Measurements from ENCODE around the gene EXOC1L.
A peak's percentile ranks its signal among the peaks of the same experiment; 100 is the strongest.
"Not testable (repeated sequence)": the region's sequence is repeated elsewhere in the genome, so short reads cannot be mapped to it uniquely, and the experiment has no call there.

EXOC1L gene

DNA sequence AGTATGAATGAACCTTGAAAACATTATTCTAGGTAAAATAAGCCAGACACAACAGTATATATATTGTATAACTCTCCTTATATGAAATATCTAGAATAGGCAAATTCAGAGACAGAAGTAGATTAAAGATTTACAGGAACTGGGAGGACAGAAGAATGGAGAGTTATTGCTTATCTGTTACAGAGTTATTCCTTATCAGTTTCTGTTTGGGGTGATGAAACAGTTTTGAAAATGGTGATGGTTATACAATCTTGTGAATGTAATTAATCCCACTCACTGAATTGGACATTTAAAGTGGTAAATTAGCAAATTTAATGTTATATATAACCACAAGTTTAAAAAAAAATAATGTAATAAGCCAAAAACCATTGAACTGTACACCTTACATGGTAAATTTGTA lies 19.4 kb downstream of the EXOC1L start:
- FAIRE-seq = no peak

DNA sequence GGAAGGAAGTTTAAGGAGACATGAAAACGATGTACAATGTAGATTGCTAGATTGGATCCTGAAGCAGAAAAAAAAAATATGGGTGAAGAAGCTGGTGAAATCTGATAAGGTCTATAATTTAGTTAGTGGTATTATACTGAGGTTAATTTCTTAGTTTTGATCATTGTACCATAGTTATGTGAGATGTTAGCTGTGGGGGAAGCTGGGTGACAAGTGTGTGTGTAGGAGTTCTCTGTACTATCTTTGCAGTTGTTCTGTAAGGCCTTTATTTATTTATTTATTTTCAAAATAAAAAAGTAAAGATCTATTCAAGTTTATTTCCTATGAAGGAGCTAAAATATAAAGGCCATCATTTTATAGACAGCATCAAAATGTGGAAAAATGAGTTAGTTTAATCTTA lies 21.4 kb downstream of the EXOC1L start:
- FAIRE-seq = no peak

DNA sequence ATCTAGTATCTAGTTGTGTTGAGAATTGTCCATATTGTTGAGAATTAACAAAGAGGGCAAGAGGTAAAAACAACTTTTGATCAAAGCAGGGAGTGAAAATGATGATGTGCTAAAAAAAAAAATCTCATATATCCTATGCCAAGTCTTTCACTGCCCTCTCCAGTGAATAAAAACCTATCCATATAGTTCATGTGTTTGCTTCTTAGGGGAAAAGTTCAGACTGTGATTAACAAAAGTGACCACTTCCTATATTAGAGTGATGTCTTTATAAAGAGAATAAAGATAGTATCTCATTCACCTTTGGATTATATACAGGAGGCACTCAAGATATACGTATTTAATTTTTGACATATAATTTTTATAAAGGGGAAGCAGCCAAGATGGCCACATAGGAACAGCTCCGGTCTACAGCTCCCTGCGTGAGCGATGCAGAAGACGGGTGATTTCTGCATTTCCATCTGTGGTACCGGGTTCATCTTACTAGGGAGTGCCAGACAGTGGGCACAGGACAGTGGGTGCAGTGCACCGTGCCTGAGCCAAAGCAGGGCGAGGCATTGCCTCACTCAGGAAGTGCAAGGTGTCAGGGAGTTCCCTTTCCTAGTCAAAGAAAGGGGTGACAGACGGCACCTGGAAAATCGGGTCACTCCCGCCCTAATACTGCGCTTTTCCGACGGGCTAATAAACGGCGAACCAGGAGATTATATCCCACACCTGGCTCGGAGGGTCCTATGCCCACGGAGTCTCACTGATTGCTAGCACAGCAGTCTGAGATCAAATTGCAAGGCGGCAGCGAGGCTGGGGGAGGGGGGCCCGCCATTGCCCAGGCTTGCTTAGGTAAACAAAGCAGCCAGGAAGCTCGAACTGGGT lies 22.0 kb downstream of the EXOC1L start:
- FAIRE-seq = not testable (repeated sequence)

DNA sequence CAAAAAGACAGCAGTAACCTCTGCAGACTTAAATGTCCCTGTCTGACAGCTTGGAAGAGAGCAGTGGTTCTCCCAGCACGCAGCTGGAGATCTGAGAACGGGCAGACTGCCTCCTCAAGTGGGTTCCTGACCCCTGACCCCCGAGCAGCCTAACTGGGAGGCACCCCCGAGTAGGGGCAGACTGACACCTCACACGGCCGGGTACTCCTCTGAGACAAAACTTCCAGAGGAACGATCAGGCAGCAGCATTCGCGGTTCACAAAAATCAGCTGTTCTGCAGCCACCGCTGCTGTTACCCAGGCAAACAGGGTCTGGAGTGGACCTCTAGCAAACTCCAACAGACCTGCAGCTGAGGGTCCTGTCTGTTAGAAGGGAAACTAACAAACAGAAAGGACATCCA lies 22.7 kb downstream of the EXOC1L start:
- not testable (repeated sequence) for FAIRE-seq

DNA sequence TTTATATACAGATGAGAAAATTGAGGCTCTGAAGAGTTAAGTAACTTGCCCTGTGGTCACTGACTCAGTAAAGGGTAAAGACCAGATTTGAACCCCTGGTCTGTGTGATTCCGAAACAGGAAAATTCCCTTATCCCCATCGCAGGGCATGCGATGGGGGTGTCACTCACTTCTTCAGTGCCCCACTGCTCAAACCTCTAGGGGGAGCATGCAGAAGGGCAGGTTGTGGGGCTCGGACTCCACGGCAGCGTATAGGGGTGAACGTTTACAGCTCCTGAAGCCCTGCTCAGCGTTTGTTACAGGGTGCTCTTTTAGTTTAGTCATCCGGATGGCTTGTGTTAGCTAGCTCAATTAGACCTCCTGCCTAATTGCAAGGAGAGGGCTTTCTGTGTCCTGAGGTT lies 30.1 kb downstream of the EXOC1L start:
- FAIRE-seq = no peak

DNA sequence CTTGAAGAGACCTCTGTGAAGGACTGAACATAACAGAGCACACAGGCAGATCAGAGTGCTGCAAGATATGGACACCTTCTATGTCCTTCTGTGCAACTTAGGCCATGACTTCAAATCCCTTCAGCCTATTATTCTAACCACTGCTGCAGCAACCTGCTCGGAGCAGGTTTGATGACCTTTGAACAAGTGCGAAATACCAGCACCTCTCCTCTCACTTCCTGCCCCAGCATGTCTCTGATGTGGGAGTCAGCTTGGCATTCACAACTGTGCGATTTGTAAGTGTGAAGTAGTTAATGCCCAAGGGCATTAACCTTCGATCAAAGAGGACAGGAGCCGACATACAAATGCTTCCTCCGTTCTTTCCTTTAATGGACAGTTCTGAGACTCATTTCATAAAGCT lies 32.3 kb downstream of the EXOC1L start:
- no peak for FAIRE-seq

DNA sequence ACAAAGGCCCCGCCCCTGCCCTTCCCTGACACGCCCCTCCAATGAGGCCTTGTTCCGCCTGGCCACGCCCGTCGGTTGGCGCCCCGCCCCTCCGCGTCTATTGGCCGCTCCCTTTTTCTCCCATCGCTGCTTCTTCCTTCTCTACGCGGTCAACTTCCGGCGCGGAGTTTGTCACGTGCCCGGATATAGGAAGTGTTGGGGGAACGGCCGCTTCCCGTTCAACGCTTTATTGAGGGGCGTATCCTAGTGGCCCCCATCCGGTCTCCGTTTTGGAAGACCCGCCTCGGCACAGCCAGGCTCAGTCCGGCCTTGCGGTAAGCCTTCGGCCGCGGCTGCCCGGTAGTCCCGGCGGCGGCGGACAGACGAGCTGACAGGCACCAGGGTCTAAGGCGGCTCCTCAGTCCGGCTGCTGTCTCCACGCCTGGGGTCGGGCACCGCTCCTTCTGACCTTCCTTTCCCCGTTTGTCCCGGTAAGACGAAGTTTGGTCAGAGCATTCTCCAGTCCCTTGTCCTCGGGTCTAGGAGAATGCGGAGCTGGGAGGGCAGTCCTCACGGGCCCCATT lies 34.0 kb downstream of the EXOC1L start, which contains the start of gene EXOC1:
Gene EXOC1, plus strand, starts transcription at position 165 of the 563 bp plus-strand sequence. CDS start 4,676 bp downstream, outside the sequence.
- peak; percentile 90 for FAIRE-seq

DNA sequence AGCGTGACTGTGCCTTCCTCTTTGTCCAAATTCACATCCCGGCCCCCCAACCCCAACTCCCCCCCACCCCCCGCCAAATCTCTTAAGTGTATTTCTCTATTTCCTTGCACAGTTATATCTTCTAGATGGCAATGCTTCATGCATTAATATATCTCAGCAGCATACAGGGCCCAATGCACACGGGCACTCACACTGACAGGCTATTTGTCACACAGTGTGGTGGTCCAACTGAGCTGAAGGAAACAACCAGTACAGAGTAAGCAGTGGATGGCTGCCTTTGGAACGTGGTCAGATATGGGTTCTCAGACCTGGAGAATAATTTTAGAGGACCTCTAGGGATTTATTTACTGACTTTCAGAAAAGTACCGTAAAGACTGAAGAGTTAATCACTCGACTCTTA lies 34.5 kb downstream of the EXOC1L start:
- no peak for FAIRE-seq

DNA sequence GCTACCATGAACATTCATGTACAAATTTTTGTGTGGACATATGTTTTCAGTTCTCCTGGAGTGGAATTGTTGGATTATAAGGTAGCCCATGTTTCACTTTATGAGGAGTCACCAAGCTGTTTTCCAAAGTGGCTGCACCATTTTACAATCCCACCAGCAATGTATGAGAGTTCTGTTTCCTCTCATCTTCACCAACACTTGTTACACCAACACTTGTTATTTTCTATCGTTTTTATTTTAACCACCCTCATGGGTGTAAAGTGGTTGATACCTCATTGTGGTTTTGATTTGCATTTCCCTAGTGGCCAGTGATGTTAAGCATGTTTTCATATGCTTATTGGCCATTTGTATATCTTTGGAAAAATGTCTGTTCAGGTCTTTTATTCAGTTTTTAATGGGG lies 38.0 kb downstream of the EXOC1L start:
- FAIRE-seq = no peak

DNA sequence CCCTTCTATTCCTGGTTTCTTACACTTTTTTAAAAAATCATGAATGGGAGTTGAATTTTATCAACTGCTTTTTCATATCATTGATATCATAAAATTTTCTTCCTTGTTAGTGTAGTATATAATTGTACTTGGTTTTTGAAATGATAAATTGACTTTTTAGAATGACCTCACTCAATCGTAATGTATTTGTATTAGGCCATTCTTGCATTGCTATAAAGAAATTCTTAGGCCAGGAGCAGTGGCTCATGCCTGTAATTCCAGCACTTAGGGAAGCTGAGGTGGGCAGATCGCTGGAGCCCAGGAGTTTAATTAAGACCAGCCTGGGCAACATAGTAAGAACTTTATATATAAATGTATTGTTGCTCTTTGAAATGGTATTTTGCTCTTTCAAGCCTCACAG lies 40.1 kb downstream of the EXOC1L start:
- FAIRE-seq = no peak

DNA sequence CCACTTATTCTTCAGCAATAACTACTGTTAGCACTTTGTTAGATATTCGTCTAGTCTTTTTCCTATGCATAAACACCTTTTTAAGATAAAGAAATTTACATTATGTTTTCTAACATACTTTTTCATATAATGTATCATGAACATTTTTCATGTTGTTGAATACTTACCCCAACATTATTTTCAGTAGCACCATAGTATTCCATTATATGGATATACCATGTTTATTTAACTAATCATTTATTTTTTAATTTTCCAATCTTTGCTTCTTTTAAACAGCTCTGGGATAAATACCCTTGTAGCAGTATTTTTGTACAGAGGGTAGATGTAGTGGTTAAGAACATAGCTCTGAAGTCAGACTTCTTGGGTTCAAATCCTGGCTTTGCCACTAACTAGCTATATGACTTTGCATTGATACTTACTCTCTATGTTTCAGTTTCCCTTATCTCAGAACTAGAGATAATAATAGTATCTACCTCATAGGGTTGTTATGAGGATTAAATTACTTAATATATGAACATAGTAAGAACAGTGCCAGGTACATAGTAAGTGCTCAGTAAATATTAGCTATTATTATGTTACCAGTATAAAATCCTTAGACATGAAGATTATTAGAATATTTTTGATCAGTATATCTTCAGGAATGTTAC lies 45.1 kb downstream of the EXOC1L start:
- no peak for FAIRE-seq

DNA sequence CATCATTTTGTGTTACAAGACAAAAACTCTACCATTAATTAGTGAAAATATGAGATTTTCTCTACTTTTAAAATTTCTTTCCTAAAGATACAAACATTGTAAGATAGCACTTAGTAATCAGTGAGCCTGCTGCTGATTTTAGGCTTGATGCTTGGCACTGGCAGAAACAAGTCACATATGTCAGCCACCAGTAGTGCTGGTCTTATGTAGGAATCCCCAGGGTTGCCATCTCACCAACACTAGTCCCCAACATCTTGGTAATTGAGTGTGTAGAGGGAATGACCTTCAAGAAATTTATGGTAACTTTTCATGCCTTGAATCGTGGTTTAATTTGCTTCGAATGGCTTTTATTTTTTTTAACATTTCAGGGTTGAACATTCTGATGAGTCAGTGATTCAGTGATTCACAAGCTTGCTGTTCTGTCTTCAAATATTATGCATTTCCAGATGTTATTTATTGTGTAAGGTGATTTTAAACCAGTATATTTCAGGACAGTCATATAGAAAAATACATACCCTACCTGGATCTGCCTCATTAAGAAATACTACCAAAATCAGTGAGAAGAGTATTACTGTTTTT lies 45.7 kb downstream of the EXOC1L start:
- no peak for FAIRE-seq

DNA sequence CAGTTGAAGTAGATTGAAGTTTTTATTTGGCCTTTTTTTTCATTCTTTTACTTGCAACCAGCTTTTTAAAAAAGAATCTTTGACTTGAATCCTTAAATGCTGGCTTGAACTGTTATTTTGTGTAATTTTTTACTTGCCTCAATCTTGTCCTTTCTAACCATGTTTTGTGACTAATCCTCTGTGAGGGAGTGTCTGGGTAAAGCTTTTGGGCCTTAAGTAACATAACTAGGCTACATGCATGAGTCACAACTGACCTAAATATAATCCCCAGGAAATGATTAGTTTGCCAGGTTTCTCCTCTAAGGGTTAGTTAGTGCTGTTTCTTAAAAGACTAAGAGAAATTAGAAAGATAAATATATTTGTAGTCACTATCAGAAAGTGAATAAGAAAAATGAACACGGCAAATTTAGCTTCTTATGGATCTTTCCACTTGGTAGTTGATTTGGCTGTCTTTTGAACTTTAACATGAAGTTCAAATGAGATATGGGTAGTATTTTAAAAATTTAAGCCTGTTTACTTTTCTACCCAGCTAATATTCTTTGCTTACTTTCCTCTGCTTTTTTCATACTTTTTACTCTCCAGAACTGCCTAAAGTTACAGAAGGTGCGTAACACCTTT lies 46.8 kb downstream of the EXOC1L start:
- no peak for FAIRE-seq

DNA sequence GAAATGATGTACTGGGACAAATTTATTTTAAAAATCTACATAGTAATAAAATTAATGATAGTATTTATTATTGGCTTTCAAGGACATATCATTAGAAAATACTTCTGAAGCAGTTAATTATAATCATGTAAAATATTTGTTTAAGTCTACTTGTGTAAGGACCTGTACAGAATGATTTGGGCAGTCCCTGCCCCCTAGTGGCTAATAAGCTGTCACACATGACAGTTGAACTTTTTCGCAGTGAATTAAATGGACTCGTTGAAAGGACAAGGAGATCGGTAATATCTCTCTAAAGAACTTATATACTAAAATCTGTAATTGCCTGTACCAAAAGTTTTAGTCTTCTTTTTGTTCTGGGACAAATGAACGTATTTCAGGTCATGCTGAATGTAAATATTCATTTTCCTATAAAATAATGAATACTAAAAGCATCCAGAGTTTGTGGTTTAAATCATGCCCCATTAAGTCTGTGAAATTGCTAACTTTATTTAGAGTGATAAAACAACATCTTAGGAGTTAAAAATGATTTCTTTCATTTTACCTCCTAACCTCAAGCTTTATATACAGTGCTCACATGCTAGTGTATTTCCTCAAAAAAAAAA lies 47.5 kb downstream of the EXOC1L start:
- peak; percentile 90 for FAIRE-seq

DNA sequence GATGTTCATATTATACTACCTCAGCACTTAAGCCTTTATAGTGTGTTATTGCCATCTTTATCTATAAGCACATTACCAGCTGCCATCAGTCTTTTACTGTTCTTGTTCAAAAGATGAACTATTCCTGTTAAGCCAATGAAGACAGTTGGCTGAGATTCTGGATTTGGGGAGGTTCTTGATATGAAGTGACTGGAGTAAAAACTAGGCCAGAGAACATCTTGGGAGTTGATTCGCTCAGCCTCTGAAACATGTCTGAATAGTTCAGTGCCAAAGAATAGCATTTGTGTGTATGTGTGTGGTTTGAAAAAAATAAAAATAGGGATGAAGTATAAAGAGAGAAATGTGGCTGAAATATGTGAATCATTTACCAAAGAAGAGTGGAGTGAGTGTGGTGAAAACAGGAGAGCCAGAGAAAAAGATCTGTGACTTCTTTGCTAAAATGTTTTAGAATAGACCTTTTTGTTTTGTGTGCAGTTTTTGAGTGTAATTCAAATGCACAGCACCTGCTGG lies 49.0 kb downstream of the EXOC1L start:
- no peak for FAIRE-seq

DNA sequence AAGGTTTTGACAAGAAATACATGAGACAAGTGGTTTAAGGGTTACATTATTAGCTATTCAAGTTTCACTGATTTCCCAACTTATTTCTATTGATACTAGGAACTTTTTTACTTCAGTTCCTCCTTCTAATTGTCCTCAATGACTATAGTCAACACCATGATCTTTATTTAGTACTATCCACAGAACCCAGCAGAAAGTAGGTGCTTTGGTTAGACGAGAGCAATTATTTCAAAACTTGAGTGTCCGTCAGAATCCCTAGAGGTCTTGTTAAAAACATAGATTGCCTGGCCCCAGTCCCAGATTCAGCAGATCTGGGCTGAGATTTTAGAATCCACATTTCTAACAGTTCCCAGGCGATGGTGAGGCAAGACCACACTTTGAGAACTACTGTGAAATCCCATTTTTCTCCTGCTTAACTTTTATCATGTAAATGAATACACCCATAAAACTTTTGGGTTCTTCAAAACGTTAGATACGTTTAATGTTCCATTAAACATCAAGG lies 51.8 kb downstream of the EXOC1L start:
- FAIRE-seq = no peak

DNA sequence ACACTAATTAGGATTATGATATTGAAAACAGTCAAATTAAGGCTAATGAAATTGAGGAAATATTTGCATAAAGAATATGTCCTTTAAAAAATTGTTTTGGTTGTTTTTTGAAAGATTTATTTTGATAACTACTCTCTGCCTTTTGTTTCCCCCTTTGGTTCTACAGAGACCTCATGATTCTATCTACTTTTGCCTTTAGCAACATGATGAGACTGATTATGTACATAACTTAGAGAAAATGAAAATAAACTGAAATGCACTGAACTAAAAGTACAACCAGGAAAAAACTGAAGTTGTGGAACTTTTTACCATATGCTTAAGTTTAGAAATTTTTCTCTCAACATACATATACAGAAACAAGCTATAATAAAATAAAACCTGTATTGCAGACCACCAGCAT lies 55.2 kb downstream of the EXOC1L start:
- no peak for FAIRE-seq

DNA sequence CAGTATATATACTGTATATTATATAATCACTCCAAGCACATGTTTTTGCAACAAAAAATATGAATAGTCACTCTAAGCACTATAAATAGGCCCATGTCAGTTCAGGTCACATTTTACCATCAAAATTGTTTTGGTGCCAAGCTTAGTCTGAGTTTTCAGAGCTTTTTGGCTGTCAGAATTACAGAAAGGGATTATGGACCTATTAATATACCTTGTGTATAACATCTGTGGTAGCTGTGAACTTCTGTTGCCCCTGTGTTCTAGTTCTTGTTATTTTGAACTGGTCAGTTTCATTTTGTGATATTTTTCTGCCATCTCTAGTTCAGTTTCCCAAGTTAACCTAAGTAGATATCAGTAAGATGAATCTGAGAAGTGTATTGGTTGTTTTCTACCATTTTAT lies 56.8 kb downstream of the EXOC1L start:
- FAIRE-seq = no peak

DNA sequence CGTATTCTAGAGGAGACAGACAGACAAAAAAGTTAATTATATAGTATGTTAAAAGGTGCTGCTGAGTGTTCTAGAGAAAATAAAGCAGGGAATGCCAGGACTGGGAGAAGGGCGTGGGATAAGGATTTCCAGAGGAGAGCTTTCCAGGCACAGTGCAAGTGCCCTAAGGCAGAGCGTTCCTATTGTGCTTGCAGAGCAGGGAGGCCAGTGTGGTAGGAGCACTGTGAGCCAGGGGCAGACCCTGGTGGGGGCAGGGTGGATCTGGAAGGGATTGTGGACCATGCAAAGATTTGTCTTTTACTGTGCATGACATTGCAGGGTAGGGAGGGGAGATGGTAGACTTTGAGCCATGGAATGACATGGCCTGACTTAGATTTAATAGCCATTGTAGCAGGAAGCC lies 59.6 kb downstream of the EXOC1L start:
- FAIRE-seq = no peak

DNA sequence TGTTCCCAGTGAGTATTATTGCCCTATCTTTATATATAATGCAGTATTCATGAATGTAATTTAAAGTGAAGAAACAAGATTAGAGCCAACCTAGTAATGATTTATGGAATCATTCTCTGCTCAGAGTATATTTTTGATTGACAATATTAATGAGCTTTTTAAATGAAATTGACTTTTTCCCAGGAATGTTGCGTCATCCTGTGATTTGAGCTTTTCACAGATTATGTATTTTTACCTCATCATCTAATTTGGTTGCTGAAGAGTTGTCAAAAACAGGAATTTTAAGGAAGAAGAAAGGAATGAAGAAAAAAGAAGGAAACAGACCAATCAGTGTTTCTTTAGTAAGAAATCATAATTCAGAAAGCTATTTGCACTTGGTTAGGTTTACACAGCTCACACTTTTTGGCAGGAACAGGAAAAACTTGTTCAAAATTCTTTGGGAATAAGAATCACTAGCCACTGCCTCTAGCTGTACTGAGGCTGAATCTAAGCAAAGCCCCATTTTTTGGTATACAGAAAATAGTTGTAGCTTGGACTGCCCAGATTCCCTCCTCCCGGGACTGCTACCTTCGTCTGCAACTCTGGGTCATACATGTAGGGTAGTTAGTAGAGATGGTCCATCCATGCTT lies 61.2 kb downstream of the EXOC1L start:
- FAIRE-seq = no peak

DNA sequence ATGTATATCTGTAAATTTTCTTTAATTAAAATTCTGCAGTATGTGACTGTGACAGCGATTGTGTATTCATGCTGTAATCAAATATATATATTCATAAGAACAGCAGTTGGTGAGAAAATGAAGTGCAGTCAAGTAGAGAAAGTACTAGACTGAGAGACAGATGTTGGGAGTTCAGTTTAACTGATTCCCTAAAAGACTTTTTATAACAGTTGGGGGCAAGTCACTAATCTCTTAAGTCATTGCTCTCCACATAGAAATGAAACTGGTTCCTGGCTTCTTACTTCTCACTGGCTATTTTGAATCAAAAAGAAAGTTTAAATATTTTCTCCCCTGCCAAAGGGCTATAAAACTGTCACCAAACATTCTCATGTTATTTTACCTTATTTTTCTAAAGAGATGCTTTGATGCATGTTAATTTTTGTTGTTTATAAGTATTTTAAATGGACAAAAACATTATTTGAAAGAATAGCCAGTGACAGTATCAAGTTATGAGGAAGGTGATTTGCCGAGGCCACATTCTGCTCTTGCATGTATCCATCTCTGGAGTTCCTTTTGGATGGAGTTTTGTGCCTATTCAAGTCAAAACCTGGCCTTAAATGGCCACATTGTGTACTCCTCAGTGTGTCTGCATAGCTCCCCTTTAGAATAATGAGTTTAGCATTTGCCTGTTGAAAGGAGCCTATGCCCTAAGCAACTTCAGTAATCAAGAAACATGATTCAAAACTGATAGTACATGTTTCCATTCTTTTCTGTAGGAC lies 64.7 kb downstream of the EXOC1L start:
- FAIRE-seq = no peak
